ENCODE results near the gene ZNF283.
"Not testable (repeated sequence)": the region's sequence is repeated elsewhere in the genome, so short reads cannot be mapped to it uniquely, and the experiment has no call there.

Gene ZNF283

GRCh38 chr19:43818500-43818899 lies 8.6 kb upstream of the ZNF283 start:
- in situ Hi-C loops (cut with HindIII; ENCODE audit: low sequenced_read_pairs), result no loop called here
- no peak for TF ChIP-seq CTCF (IDR thresholded peaks at IDR 0.05; ENCODE audit: low read depth, low read length)
- H3K4me3 ChIP-seq (ENCODE audit: low read depth, low read length), result no peak overlapping the region
- DNase-seq (ENCODE audit: low read depth, low spot score), result no peak

GRCh38 chr19:43820098-43820883 lies 6.8 kb upstream of the ZNF283 start:
- no peak for TF ChIP-seq CTCF (IDR thresholded peaks at IDR 0.05; ENCODE audit: low read depth, low read length)
- DNase-seq (ENCODE audit: low read depth, low spot score), result peak; percentile 39
- in situ Hi-C loops (cut with HindIII; ENCODE audit: low sequenced_read_pairs), result no loop called here
- peak overlapping the region; percentile 42 for H3K4me3 ChIP-seq (ENCODE audit: low read depth, low read length)

GRCh38 chr19:43820884-43821215 lies 6.3 kb upstream of the ZNF283 start:
- in situ Hi-C loops (cut with HindIII; ENCODE audit: low sequenced_read_pairs), result no loop called here
- H3K4me3 ChIP-seq (ENCODE audit: low read depth, low read length), result peak overlapping the region; percentile 42
- TF ChIP-seq CTCF (IDR thresholded peaks at IDR 0.05; ENCODE audit: low read depth, low read length), result no peak
- DNase-seq (ENCODE audit: low read depth, low spot score), result no peak

GRCh38 chr19:43823856-43824255 lies 3.3 kb upstream of the ZNF283 start:
- in situ Hi-C loops (cut with HindIII; ENCODE audit: low sequenced_read_pairs); DNase-seq (ENCODE audit: low read depth, low spot score); H3K4me3 ChIP-seq (ENCODE audit: low read depth, low read length): not testable (repeated sequence)

GRCh38 chr19:43824572-43824971 lies 2.5 kb upstream of the ZNF283 start:
- peak; percentile 16 for DNase-seq (ENCODE audit: low read depth, low spot score)
- H3K4me3 ChIP-seq (ENCODE audit: low read depth, low read length); in situ Hi-C loops (cut with HindIII; ENCODE audit: low sequenced_read_pairs): not testable (repeated sequence)

- TF ChIP-seq CTCF (IDR thresholded peaks at IDR 0.05; ENCODE audit: low read depth, low read length), result no peak
- in situ Hi-C loops (cut with HindIII; ENCODE audit: low sequenced_read_pairs), result no loop called here
- H3K4me3 ChIP-seq (ENCODE audit: low read depth, low read length), result no peak overlapping the region
- no peak for DNase-seq (ENCODE audit: low read depth, low spot score)
These were observed 12.0 kb downstream of the ZNF283 start for GRCh38 chr19:43839139-43839538.

- no peak for TF ChIP-seq CTCF (IDR thresholded peaks at IDR 0.05; ENCODE audit: low read depth, low read length)
- no peak overlapping the region for H3K4me3 ChIP-seq (ENCODE audit: low read depth, low read length)
- DNase-seq (ENCODE audit: low read depth, low spot score), result no peak
- in situ Hi-C loops (cut with HindIII; ENCODE audit: low sequenced_read_pairs), result no loop called here
These were observed 14.9 kb downstream of the ZNF283 start for GRCh38 chr19:43842007-43842406.

DNA sequence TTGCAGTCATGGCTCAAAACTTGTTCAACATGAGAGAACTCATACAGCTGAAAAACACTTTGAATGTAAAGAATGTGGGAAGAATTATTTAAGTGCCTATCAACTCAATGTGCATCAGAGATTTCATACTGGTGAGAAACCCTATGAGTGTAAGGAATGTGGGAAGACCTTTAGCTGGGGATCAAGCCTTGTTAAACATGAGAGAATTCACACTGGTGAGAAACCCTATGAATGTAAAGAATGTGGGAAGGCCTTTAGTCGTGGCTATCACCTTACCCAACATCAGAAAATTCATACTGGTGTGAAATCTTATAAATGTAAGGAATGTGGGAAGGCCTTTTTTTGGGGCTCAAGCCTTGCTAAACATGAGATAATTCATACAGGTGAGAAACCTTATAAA lies 20.1 kb downstream of the ZNF283 start:
- no peak for TF ChIP-seq CTCF (IDR thresholded peaks at IDR 0.05; ENCODE audit: low read depth, low read length)
- H3K4me3 ChIP-seq (ENCODE audit: low read depth, low read length), result no peak overlapping the region
- no peak for DNase-seq (ENCODE audit: low read depth, low spot score)
- in situ Hi-C loops (cut with HindIII; ENCODE audit: low sequenced_read_pairs), result no loop called here

Measured in astrocyte of the spinal cord (primary cell).